GM19035 (cell line): ENCODE measurements around the gene KAZN.

ENCODE experiments used
- ATAC-seq: cut with Tn5 transposase; IDR thresholded peaks from one replicate; pipeline ENCODE4 v1.9.1; 2021; ENCODE audit not compliant: unreplicated experiment

Gene KAZN

GRCh38 chr1:14738647-14739046, 140.2 kb downstream of the KAZN start:
- no peak for ATAC-seq

GRCh38 chr1:14739082-14739832, 140.8 kb downstream of the KAZN start:
- no peak for ATAC-seq

GRCh38 chr1:14740016-14740415, 141.5 kb downstream of the KAZN start:
- ATAC-seq, result no peak

- no peak for ATAC-seq
Measured at GRCh38 chr1:14741082-14741481, 142.6 kb downstream of the KAZN start.

DNA sequence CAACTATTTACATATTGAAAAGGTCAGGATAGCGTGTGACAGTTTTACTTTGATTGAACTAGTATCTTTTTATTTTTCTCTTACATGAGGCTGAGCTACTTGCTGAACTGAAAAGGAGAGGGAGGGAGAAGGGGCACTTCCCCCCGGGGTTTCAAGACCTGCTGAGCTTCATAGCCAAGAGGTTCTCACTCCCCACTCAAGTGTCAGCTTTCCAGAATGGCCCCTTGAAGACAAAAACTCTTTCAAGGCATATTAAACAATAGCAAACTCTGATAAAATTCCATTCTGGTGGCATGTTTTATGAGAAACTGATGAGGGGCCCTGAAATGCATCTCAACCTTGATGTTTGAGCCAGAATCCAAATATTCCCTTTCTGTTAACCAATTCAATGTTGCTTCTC, 143.0 kb downstream of the KAZN start:
- ATAC-seq, result no peak

- ATAC-seq, result no peak
Measured at GRCh38 chr1:14742181-14742980, 143.9 kb downstream of the KAZN start.

- no peak for ATAC-seq
Measured at GRCh38 chr1:14743368-14743767, 144.9 kb downstream of the KAZN start.

- no peak for ATAC-seq
Measured at GRCh38 chr1:14745001-14745720, 146.7 kb downstream of the KAZN start.

DNA sequence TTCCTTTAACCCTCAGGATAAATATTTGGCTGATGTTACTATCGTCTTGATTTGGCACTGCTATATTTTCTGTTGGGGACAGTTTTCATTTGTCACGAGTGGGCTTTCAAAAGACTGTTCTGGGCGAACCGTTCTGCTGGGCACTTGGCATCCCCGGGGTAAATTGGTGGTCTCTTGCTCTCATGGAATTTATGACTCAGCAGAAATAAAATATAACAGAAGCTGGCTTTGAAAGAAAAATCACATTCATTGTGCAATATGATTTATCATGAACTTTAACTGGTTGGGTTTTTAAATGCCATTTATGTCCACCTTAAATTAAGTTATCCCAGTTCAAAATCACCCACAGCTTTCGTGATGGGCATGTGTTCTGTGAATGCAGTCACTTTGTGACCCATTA, 147.3 kb downstream of the KAZN start:
- ATAC-seq, result no peak

GRCh38 chr1:14746393-14746792, 147.9 kb downstream of the KAZN start:
- ATAC-seq, result no peak

GRCh38 chr1:14748151-14748550, 149.7 kb downstream of the KAZN start:
- ATAC-seq, result no peak

DNA sequence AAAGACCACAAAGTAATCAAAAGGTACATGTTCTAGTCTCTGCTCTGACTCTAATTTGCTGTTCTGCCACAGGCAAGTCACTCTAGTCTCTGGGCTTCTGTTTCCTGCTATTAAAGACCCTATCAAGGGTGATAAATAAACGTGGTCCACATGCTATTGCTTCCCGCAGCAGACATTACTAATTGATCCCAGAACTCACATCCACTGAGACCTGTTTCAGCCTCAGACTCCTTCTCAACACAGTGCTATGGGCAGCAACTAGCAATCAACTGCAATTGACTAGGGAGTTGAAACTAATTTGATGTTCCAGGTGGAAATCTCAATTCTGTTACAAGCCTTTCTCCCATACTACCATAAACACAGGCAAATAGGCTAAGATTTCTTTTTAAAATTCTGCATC, 150.5 kb downstream of the KAZN start:
- ATAC-seq, result no peak

DNA sequence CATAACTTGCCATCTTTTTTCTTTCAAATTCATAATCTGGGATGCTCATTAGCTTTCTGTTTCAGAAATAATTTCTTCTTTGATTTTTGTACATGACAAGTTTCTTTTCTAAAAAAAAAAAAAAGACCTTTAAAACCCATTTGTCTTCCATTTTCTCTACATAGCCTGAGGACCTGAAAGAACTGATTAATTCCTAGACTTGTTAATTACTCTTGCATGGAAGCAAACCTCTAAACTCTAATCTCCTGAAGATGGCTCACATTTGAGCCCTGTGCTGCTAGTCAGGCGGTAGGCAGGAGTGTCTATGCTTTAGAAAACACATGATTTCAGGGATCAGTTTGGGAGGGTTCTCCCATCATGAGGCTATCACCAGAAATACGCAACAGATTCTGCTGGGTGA, 152.0 kb downstream of the KAZN start:
- ATAC-seq, result no peak

GRCh38 chr1:14755518-14756252, 157.2 kb downstream of the KAZN start:
- no peak for ATAC-seq

DNA sequence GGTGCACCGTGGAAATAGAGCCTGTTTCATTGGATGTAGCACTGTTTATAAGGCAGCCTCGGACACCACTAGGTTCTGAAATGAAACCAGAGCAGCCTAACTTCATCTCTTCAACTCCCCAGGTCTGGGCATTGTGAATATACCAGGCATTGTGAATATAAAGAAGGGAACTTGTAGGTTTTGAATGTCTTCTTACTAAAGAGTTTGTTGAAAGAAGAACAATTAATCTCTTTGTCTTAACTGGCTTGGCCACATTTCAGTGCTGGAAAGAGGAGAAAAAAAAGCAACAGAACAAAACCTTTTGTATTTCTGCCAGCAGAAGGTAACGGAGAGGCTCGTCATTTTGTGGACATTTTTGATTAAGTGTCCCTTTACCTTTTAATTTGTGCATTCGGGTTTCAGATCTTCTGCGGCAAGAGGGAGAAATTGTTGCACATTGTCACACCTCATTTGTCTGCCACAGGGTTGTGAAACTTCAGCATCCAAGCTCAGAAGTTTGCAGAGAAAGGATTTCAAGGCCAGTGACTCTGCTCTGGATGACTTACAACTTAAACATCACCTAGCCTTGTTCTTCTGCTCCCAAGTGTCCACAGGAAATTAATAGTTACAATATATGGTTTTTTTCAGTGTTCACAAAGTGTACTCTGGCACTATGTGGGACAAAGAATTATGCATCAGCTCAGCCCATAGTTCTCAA, 158.3 kb downstream of the KAZN start:
- no peak for ATAC-seq

- no peak for ATAC-seq
Measured at GRCh38 chr1:14757286-14757625, 158.8 kb downstream of the KAZN start.

DNA sequence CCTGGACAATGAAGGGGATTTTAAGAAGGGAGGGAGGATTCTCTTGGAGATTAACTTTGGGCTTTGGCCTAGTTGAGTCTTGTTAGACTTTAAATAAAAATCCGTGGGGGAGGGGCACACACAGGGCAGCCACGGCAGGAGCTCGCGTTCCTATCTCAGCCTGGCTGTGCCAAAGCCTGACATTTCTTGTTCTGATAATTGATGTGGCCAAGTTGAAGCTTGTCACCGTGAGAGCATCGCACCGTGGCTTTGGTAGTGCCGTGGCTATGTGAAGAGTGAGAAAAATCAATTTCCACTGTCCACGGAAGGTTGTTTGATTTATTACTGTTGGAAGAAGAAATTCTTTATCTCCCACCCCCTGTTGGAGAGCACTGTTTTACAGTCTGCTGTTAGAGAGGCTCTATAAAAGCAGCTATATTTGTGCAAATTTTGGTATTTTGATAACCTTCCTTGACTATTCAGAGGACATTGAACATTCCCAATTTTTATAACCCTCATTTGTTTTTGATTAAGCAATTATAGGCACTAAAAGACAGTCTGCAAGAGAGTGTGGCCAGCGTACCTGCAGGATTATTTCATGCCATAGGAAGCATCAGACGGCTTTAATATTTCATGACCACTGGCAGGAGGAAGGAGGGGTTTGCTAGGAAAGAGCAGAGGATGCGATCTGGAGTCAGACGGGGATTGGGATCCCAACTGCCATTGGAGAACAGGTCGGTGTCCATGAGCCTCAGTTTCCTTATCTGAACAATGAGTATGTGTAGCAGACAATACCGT, 160.7 kb downstream of the KAZN start:
- ATAC-seq, result no peak

DNA sequence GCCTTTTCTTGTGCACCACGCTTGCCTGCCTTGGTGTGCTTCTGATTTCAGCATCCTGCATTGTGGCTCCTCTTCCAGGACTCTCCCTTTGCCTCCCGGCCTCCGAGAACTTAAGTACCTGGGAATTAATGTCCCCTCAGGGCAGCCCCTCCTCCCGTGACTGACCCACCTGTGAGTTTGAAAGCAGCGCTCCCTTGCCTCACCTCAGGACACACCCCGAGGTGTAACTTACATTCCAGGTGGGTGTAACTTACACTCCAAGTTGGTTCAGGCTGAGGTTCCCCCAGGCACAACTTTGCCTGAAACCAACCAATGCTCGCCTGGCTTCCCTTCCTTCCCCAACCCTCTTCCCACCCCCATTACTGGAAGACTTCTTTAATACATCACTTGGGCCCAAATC, 161.4 kb downstream of the KAZN start:
- ATAC-seq, result no peak

DNA sequence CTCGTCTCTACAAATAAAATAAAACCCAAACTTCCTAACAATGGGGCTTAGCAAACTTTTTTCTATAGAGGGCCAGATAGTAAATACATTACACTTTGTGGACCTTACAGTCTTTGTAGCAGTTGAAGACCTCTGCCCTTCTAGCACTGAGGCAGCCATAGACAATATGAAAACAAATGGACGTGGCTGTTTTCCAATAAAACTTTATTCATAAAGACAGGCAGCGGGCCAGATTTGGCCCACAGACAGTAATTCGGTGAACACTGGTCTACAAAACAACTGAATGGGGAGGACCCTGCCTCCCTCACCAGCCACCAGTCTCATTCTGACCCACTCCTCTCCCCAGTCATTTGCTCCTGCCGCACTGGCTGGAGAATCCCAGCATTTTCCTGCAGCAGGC, 162.3 kb downstream of the KAZN start:
- ATAC-seq, result no peak
